Activated naive CD8-positive, alpha-beta T cell treated with anti-CD3 and anti-CD28 coated beads, Interleukin-2, amount 10 ng/mL, durations not matched to agents 7 days and 5 days (primary cell): ENCODE data around the gene SLC9A9. TPM values are rescaled to one million over a fixed set of nuclear protein-coding genes. Genes with fewer than 3 reads are reported as not detected.

Experiments used
- ATAC-seq: fragments of 150-1000 bp; cut with Tn5 transposase; one replicate; pipeline ENCODE4 v1.10.0; 2021; ENCODE audit warnings: low read depth, moderate library complexity
- POLR2A ChIA-PET: fragments of 350-600 bp; sonication (Branson Sonifier 250); formaldehyde crosslinking; loops from one replicate; lab custom pipeline; 2021; ENCODE audit warnings: antibody characterized with exemption; lab: Charles Lee
- DNase-seq: peaks from one replicate; pipeline ENCODE4 v3.0.0; 2021
- H3K27ac Mint-ChIP-seq: one replicate; pipeline ENCODE4 v1.8.0; 2022; ENCODE audit warnings: mild to moderate bottlenecking, mixed read lengths
- H3K27me3 Mint-ChIP-seq: one replicate; pipeline ENCODE4 v1.8.0; 2022; ENCODE audit warnings: mild to moderate bottlenecking, moderate library complexity, mixed read lengths
- H3K36me3 Mint-ChIP-seq: one replicate; pipeline ENCODE4 v1.8.0; 2021; ENCODE audit warnings: mild to moderate bottlenecking, mixed read lengths
- H3K4me1 Mint-ChIP-seq: one replicate; pipeline ENCODE4 v1.8.0; 2021; ENCODE audit warnings: mixed read lengths
- H3K4me3 Mint-ChIP-seq: one replicate; pipeline ENCODE4 v1.8.0; 2022; ENCODE audit warnings: mild to moderate bottlenecking, moderate library complexity, mixed read lengths
- H3K9me3 Mint-ChIP-seq: one replicate; pipeline ENCODE4 v1.8.0; 2021; ENCODE audit warnings: mixed read lengths
- total RNA-seq, 2 experiments: library from RNA; stranded (reverse); gene quantifications; one replicate each; pipeline ENCODE4 v1.2.3, GENCODE V29; 2021

Gene SLC9A9
- total RNA-seq, 2 experiments from 2014 or later, result 9.9 to 13.2 TPM

DNA sequence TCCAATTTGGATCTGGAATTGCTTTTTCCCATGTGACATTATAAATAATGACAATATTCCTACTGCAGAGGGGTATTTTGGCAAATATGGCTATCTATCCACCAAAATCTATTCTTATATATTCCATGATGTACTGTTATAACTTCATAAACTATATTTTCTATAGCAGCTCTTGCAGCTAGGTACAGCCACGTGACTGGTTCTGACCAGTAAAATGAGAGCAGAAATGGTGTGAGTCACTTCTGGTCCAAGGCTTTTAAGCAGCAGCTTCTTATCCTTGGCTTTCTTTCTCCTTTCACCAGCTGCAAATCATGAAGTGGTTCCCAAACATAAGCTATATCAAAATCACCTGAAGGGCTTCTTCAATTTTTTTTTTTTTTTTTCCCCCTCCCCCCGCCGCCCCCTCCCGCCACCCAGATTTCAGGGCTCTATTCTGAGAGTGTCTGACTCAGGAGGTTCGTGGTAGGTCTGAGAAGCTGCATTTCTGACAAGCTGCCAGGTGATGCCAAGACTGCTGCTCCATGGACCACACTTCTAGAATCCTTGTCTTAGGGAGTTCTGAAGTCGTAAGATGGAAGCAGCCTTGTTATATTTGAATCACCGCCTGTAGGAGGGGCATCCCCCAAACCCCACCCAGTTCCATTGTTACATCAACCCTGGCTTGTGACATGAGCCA is 371.2 kb downstream of the SLC9A9 start:
- no peaks in the 10 kb centered on the region for H3K4me1 Mint-ChIP-seq
- no peaks in the 10 kb centered on the region for H3K9me3 Mint-ChIP-seq
- no peak overlapping the region for H3K4me3 Mint-ChIP-seq
- no peaks in the 10 kb centered on the region for H3K36me3 Mint-ChIP-seq
- no peak overlapping the region for H3K27ac Mint-ChIP-seq
- POLR2A ChIA-PET, result no interaction called here
- no peak for DNase-seq
- no peak for ATAC-seq
- H3K27me3 Mint-ChIP-seq, result no peaks in the 10 kb centered on the region

GRCh38 chr3:143475981-143476380 is 372.3 kb downstream of the SLC9A9 start:
- H3K4me3 Mint-ChIP-seq, result no peak overlapping the region
- no peaks in the 10 kb centered on the region for H3K4me1 Mint-ChIP-seq
- no peaks in the 10 kb centered on the region for H3K27me3 Mint-ChIP-seq
- POLR2A ChIA-PET, result no interaction called here
- ATAC-seq (no peak), DNase-seq (no peak)
- no peak overlapping the region for H3K27ac Mint-ChIP-seq
- no peaks in the 10 kb centered on the region for H3K36me3 Mint-ChIP-seq
- H3K9me3 Mint-ChIP-seq, result no peaks in the 10 kb centered on the region

GRCh38 chr3:143472731-143473523 is 375.3 kb downstream of the SLC9A9 start:
- DNase-seq, result no peak
- no peaks in the 10 kb centered on the region for H3K4me1 Mint-ChIP-seq
- POLR2A ChIA-PET, result no interaction called here
- H3K27ac Mint-ChIP-seq, result no peak overlapping the region
- no peak overlapping the region for H3K4me3 Mint-ChIP-seq
- H3K27me3 Mint-ChIP-seq, result no peaks in the 10 kb centered on the region
- ATAC-seq, result no peak
- no peaks in the 10 kb centered on the region for H3K9me3 Mint-ChIP-seq
- no peaks in the 10 kb centered on the region for H3K36me3 Mint-ChIP-seq

GRCh38 chr3:143471705-143472104 is 376.6 kb downstream of the SLC9A9 start:
- Mint-ChIP-seq H3K9me3 (no peaks in the 10 kb centered on the region), H3K4me1 (no peaks in the 10 kb centered on the region), H3K4me3 (no peak overlapping the region), H3K27ac (no peak overlapping the region), H3K27me3 (no peaks in the 10 kb centered on the region), H3K36me3 (no peaks in the 10 kb centered on the region)
- POLR2A ChIA-PET, result no interaction called here
- ATAC-seq (no peak), DNase-seq (no peak)

DNA sequence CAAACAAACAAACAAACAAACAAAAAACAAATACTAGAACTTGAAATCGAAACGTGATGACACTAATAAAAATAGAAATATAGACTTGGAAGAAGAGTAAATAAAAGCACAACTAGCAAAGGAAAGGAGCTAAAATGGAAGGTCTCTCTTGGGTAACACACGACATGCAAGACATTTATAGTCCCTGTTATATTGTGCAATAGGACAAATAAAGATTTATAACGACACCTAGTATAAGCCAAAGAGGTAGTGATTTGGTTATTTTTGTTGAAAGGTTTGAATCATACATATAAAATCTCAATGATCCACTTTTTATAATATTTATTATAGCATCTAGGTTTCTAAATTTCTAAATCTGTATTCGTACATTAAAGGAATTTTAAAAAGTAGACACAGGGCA is 379.1 kb downstream of the SLC9A9 start:
- DNase-seq, result no peak
- Mint-ChIP-seq H3K27me3 (no peaks in the 10 kb centered on the region), H3K36me3 (peaks cover 4% of the 10 kb centered on the region), H3K4me1 (peaks cover 11% of the 10 kb centered on the region), H3K4me3 (no peak overlapping the region), H3K27ac (no peak overlapping the region), H3K9me3 (no peaks in the 10 kb centered on the region)
- POLR2A ChIA-PET, result no interaction called here
- no peak for ATAC-seq

- no peaks in the 10 kb centered on the region for H3K27me3 Mint-ChIP-seq
- H3K36me3 Mint-ChIP-seq, result peaks cover 6% of the 10 kb centered on the region
Observed at GRCh38 chr3:143465666-143466065, 382.6 kb downstream of the SLC9A9 start.

DNA sequence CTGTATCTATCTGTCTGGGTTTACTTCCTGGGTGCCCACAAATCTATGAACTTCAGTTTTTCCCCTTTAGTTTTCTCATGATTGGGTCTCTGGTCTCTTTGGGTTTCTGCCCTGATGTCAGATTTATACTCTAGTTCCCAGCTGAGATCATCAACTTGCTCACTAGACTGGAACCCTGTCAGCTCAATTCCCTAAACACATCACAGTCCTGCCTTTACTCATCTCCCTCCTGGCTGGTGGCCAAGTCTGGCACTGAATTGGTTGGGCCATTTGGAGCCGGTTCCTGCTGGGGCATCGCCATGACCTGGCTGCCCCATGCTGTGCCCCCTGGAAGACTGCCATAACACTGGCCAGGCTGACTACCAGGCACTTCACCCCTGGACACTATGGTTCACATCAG is 383.4 kb downstream of the SLC9A9 start:
- no peak for DNase-seq
- Mint-ChIP-seq H3K36me3 (peaks cover 9% of the 10 kb centered on the region), H3K27ac (no peak overlapping the region), H3K4me1 (peaks cover 11% of the 10 kb centered on the region), H3K27me3 (no peaks in the 10 kb centered on the region), H3K9me3 (peaks cover 1% of the 10 kb centered on the region), H3K4me3 (no peak overlapping the region)
- no peak for ATAC-seq
- POLR2A ChIA-PET, result no interaction called here

More at GRCh38 chr3:143465666-143466065, 382.6 kb downstream of the SLC9A9 start:
- no peak for ATAC-seq
- Mint-ChIP-seq H3K9me3 (peaks cover 1% of the 10 kb centered on the region), H3K27ac (no peak overlapping the region), H3K4me1 (peaks cover 11% of the 10 kb centered on the region), H3K4me3 (no peak overlapping the region)
- no peak for DNase-seq
- POLR2A ChIA-PET, result no interaction called here

DNA sequence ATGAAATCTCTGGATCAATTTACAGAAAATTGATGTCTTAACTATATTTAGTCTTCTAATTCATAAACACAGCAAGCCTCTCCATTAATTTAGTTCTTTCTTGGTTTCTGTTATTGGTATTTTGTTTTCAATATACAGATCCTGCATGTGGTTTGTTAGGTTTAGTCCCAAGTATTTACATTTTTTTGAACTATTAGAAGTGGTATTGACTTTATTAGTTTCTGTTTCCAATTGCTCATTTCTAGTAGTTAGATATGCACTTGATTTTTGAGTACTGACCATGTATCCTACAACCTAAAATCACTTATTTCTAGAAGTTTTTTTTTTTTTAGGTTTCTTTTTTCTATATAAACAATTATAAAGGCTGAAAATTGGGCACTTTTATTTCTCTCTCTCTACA is 392.8 kb downstream of the SLC9A9 start:
- peaks cover 4% of the 10 kb centered on the region for H3K36me3 Mint-ChIP-seq

GRCh38 chr3:143450632-143451031 is 397.6 kb downstream of the SLC9A9 start:
- Mint-ChIP-seq H3K4me3 (no peak overlapping the region), H3K27ac (no peak overlapping the region), H3K27me3 (no peaks in the 10 kb centered on the region), H3K36me3 (no peaks in the 10 kb centered on the region), H3K9me3 (no peaks in the 10 kb centered on the region), H3K4me1 (no peaks in the 10 kb centered on the region)
- POLR2A ChIA-PET, result no interaction called here
- DNase-seq (no peak), ATAC-seq (peak; percentile 61)

More for the DNA sequence above, 392.8 kb downstream of the SLC9A9 start:
- H3K27me3 Mint-ChIP-seq, result no peaks in the 10 kb centered on the region
- peaks cover 1% of the 10 kb centered on the region for H3K9me3 Mint-ChIP-seq
- H3K4me1 Mint-ChIP-seq, result no peaks in the 10 kb centered on the region
- no peak for DNase-seq
- POLR2A ChIA-PET, result no interaction called here
- ATAC-seq, result no peak
- H3K4me3 Mint-ChIP-seq, result no peak overlapping the region
- no peak overlapping the region for H3K27ac Mint-ChIP-seq

DNA sequence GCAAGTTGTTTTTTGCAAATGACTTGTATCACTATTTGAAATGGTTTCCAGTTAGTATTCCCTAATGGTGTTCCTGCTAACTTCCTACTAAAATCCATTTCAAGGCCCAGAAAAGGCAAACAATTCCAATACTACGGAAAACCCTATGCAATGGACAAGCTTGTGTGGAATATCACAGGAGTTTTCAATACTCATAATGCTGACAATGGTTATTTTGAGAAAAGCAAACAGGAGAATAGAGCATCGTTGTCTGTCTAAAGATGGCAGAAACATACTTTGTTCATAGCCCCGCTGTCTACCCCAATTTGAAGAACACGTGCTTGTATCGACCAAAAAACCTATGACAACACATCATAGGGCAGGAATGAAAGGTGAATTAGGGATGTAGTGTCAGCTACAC is 400.8 kb downstream of the SLC9A9 start:
- H3K36me3 Mint-ChIP-seq, result no peaks in the 10 kb centered on the region
- ATAC-seq (no peak), DNase-seq (no peak)
- POLR2A ChIA-PET, result no interaction called here
- H3K4me1 Mint-ChIP-seq, result peaks cover 17% of the 10 kb centered on the region
- no peaks in the 10 kb centered on the region for H3K9me3 Mint-ChIP-seq
- H3K4me3 Mint-ChIP-seq, result no peak overlapping the region
- H3K27ac Mint-ChIP-seq, result no peak overlapping the region
- H3K27me3 Mint-ChIP-seq, result no peaks in the 10 kb centered on the region

DNA sequence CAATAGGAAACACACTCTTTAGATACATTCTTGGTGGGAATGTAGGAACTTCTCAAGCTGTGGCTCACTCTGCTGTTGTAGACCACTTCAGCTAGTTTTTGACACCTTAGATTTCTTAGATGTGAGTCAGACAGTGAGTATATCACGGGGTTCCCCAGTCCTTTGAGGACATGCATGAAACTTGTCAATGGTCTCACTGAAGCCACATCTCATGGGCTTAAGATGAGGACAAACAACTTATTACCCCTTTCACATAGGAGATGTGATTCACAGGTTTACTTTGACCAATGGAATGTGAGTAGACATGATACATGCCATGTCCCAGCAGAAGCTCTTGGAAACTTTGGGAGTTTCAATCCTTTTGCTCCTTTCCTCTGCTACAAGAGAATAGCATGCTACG is 403.1 kb downstream of the SLC9A9 start:
- no peak for DNase-seq
- Mint-ChIP-seq H3K4me1 (peaks cover 17% of the 10 kb centered on the region), H3K27ac (no peak overlapping the region), H3K36me3 (no peaks in the 10 kb centered on the region), H3K4me3 (no peak overlapping the region), H3K9me3 (no peaks in the 10 kb centered on the region), H3K27me3 (no peaks in the 10 kb centered on the region)
- POLR2A ChIA-PET, result no interaction called here
- no peak for ATAC-seq

GRCh38 chr3:143443851-143444331 is 404.4 kb downstream of the SLC9A9 start:
- Mint-ChIP-seq H3K36me3 (no peaks in the 10 kb centered on the region), H3K4me1 (peaks cover 17% of the 10 kb centered on the region), H3K4me3 (peak overlapping the region; percentile 11), H3K27ac (peak overlapping the region; percentile 17), H3K9me3 (no peaks in the 10 kb centered on the region), H3K27me3 (peaks cover 3% of the 10 kb centered on the region)
- no peak for DNase-seq
- POLR2A ChIA-PET, result no interaction called here
- peak; percentile 69 for ATAC-seq

DNA sequence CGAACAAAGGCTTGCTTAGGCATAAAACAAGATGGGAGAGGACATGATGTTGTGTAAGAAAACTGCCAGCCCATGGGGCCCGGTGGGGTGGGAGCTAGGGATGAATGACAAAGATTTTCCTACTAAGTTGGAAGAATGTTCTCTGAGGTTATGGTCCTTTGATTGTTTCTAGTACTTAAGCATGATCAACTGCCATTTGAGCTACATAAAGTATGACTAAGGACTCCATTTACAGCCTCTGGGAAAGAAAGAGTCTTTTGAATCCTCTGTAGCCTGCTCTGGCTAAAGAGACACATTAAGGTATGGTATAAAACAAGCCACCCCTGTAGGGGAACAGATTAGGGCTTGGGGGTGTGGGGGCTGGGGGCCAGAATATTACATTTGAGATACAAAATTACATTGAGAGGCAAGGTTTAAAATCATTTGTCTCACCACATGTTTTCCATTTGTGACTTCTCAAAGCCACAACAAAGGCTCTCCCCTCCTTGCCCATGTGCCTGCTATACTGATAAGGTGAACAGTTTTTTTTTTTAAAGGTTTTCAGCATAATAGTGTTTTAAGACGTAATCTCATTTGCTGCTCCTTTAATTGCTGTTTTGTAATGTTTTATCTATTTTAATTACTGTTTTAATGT is 405.3 kb downstream of the SLC9A9 start:
- Mint-ChIP-seq H3K4me3 (no peak overlapping the region), H3K27me3 (peaks cover 3% of the 10 kb centered on the region)
- no peak for DNase-seq

More for the DNA sequence above, 405.3 kb downstream of the SLC9A9 start:
- Mint-ChIP-seq H3K27ac (no peak overlapping the region), H3K4me1 (peaks cover 17% of the 10 kb centered on the region), H3K9me3 (no peaks in the 10 kb centered on the region), H3K36me3 (no peaks in the 10 kb centered on the region)
- POLR2A ChIA-PET, result no interaction called here
- no peak for ATAC-seq
